ENCODE data around the gene GID4. TPM values are rescaled to one million over a fixed set of nuclear protein-coding genes. Genes with fewer than 3 reads are reported as not detected.

Gene GID4
- total and polyA plus RNA-seq, 2 of the 13 experiments (the other 11 are each of a cell fraction or from before 2014, with no cell fraction given) = 4.3 to 6.1 TPM

GRCh38 chr17:18002171-18002570, 37.0 kb upstream of the GID4 start (continued):
- TF ChIP-seq ZBTB40 (IDR thresholded peaks at IDR 0.05) = no peak
- no peak for TF ChIP-seq ZBTB40 (CRISPR knock-in tag; IDR thresholded peaks at IDR 0.05)
- TF ChIP-seq ZBTB44 (CRISPR knock-in tag; IDR thresholded peaks at IDR 0.05) = no peak
- no peak for TF ChIP-seq ARID5B (CRISPR knock-in tag; IDR thresholded peaks at IDR 0.05)
- TF ChIP-seq ARID2 (CRISPR knock-in tag; IDR thresholded peaks at IDR 0.05; ENCODE audit: borderline replicate concordance) = no peak
- TF ChIP-seq ZNF18 (CRISPR knock-in tag; IDR thresholded peaks at IDR 0.05; ENCODE audit: insufficient replicate concordance) = no peak
- TF ChIP-seq DZIP1 (CRISPR knock-in tag; IDR thresholded peaks at IDR 0.05) = no peak
- TF ChIP-seq YY1 (IDR thresholded peaks at IDR 0.05; ENCODE audit: insufficient read depth, insufficient replicate concordance, low read depth, low read length) = no peak

Data from HepG2 (cell line).